MM.1S (cell line): ENCODE measurements around the gene WIPF2.
A peak's percentile ranks its signal among the peaks of the same experiment; 100 is the strongest.

Source experiments
- DNase-seq: peaks from one replicate; pipeline ENCODE4 v3.0.0-alpha.2; 2015
- H2AFZ ChIP-seq: fragments of 300-600 bp; sonication (generic); 2 replicates; pipeline ENCODE4 v1.6.0; 2016; ENCODE audit warnings: antibody characterized with exemption, low read length
- H3F3A ChIP-seq: fragments of 300-600 bp; sonication (generic); 2 replicates; pipeline ENCODE4 v1.6.1; 2016; ENCODE audit warnings: mild to moderate bottlenecking, antibody characterized with exemption, low read length, moderate library complexity, mixed read lengths; ENCODE audit not compliant: insufficient read depth
- H3K27ac ChIP-seq: fragments of 300-600 bp; sonication (generic); 2 replicates; pipeline ENCODE4 v1.5.1; 2016; ENCODE audit warnings: mild to moderate bottlenecking, low read length
- H3K27me3 ChIP-seq: fragments of 300-600 bp; sonication (generic); replicated peaks from 2 replicates; pipeline ENCODE4 v1.6.0; 2016; ENCODE audit warnings: low read length; ENCODE audit not compliant: insufficient read depth
- H3K36me3 ChIP-seq: fragments of 300-600 bp; sonication (generic); replicated peaks from 2 replicates; pipeline ENCODE4 v1.6.1; 2016; ENCODE audit warnings: mild to moderate bottlenecking, low read length, mixed read lengths; ENCODE audit not compliant: insufficient read depth
- H3K4me1 ChIP-seq: fragments of 300-600 bp; sonication (generic); 2 replicates; pipeline ENCODE4 v1.6.1; 2016; ENCODE audit warnings: low read length, mixed read lengths
- H3K4me2 ChIP-seq: fragments of 300-600 bp; sonication (generic); 2 replicates; pipeline ENCODE4 v1.6.0; 2016; ENCODE audit warnings: low read depth, low read length
- H3K4me3 ChIP-seq: fragments of 300-600 bp; sonication (generic); 2 replicates; pipeline ENCODE4 v1.5.1; 2016; ENCODE audit warnings: low read length, mixed read lengths
- H3K79me2 ChIP-seq: fragments of 300-600 bp; sonication (generic); 2 replicates; pipeline ENCODE4 v1.6.1; 2016; ENCODE audit warnings: mixed run types, low read length, mixed read lengths
- H3K9ac ChIP-seq: fragments of 300-600 bp; sonication (generic); 2 replicates; pipeline ENCODE4 v1.6.1; 2016; ENCODE audit warnings: low read length, mixed read lengths
- H3K9me2 ChIP-seq: fragments of 300-600 bp; sonication (generic); replicated peaks from 2 replicates; pipeline ENCODE4 v1.6.1; 2016; ENCODE audit warnings: mild to moderate bottlenecking, low read length, mixed read lengths; ENCODE audit not compliant: insufficient read depth
- H3K9me3 ChIP-seq: fragments of 300-600 bp; sonication (generic); replicated peaks from 2 replicates; pipeline ENCODE4 v1.6.1; 2016; ENCODE audit warnings: mild to moderate bottlenecking, low read length, mixed read lengths; ENCODE audit not compliant: insufficient read depth
- H4K20me1 ChIP-seq: fragments of 300-600 bp; sonication (generic); 2 replicates; pipeline ENCODE4 v1.6.1; 2016; ENCODE audit warnings: mild to moderate bottlenecking, low read length, moderate library complexity, mixed read lengths; ENCODE audit not compliant: insufficient read depth
- EZH2 ChIP-seq: fragments of 300-600 bp; sonication (generic); optimal IDR thresholded peaks from 2 replicates; pipeline ENCODE3; 2017; ENCODE audit warnings: low read depth, mild to moderate bottlenecking, antibody characterized with exemption, low read length, mixed read lengths
- EZH2phosphoT487 ChIP-seq: fragments of 300-600 bp; sonication (generic); IDR thresholded peaks from 2 replicates; pipeline ENCODE4 v1.6.1; 2018; ENCODE audit warnings: antibody characterized with exemption, low read length
- TF ChIP-seq, protein P1 (sequence below): fragments of 300-600 bp; sonication (generic); IDR thresholded peaks from 2 replicates; pipeline ENCODE4 v1.5.1; 2016; ENCODE audit warnings: antibody characterized with exemption, low read length, mixed read lengths

Gene WIPF2

DNA sequence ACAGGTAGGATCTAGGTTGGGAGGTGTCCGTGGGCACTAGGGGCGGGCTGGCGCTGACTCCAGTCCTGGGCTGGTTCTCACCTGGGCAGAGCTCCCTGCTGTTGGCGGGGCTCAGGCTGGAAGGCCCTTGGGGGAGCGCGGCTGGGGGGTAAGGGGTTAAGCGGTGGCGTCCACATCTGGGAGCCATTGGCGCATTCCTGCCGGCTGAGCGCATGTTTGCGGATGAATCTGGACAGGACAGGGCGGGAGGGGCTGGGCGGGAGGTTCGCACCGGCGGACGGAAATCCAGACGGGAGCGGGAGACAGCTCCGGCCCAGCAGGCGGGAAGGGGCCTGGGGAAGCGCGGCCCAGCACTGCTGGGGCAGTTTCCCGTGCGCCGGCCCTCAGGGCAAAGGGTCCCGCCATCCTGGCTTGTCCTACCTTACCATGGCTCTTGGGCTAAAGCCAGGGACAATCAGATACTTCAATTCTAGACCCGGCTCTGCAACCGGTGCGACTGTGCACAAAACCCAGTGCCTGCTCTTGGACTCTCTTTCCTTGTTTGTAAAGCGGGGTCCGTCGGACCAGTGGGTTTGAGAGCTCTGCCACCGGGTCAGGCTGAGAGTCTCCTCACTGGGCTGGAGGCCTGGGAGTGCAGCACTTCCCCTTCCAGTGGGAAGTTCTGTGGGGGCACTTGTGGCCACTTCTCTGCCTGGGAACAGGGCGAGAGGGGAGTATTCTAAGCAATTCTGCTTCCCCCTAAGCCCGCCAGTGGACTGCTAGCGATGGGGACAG, 97.7 kb downstream of the WIPF2 start:
- Histone ChIP-seq H3F3A (peaks cover 55% of the 10 kb centered on the region), H3K36me3 (no peaks in the 10 kb centered on the region), H2AFZ (no peak overlapping the region), H3K4me1 (peaks cover 53% of the 10 kb centered on the region), H3K79me2 (peaks cover 49% of the 10 kb centered on the region), H3K4me3 (0 out of 2 replicates have a peak overlapping the region, but pooled peaks have one; percentile 7), H3K4me2 (peak overlapping the region; percentile 95; the same call in 1 of the 2 replicates), H3K27me3 (no peaks in the 10 kb centered on the region), H3K9ac (no peak overlapping the region; the same call in 1 of the 2 replicates), H3K27ac (peak overlapping the region; percentile 11; the same call in 1 of the 2 replicates), H3K9me2 (no peaks in the 10 kb centered on the region), H3K9me3 (no peaks in the 10 kb centered on the region), H4K20me1 (no peaks in the 10 kb centered on the region)
- DNase-seq = no peak
- TF ChIP-seq EZH2phosphoT487 = no peak
- TF ChIP-seq, protein P1, sequence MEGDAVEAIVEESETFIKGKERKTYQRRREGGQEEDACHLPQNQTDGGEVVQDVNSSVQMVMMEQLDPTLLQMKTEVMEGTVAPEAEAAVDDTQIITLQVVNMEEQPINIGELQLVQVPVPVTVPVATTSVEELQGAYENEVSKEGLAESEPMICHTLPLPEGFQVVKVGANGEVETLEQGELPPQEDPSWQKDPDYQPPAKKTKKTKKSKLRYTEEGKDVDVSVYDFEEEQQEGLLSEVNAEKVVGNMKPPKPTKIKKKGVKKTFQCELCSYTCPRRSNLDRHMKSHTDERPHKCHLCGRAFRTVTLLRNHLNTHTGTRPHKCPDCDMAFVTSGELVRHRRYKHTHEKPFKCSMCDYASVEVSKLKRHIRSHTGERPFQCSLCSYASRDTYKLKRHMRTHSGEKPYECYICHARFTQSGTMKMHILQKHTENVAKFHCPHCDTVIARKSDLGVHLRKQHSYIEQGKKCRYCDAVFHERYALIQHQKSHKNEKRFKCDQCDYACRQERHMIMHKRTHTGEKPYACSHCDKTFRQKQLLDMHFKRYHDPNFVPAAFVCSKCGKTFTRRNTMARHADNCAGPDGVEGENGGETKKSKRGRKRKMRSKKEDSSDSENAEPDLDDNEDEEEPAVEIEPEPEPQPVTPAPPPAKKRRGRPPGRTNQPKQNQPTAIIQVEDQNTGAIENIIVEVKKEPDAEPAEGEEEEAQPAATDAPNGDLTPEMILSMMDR = no peak
- TF ChIP-seq EZH2 = no peak

DNA sequence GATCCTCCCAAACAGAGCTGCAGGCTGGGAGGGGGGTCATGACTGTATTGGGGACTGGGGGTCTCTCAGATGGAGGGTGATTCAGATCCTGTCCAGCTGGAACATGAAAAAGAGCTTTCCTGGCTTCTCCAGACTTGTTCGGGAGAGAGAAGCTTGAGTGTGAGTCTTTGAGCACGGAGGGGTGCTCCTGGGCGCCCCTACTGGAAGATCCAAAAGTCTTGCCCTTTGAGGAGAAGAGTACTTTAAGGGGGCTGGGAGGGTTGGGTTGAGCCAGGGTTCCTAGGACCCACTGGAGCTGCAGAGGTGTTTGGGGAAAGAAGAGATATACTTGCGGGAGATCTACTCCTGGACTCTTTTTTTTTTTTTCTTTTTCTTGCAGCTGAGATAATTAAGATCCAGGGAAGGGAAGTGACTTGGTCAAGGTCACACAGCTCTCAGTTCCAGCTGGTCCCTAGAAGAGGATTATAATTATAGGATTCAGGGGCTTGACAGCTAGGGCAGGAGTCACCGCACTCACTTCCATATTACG, 98.3 kb downstream of the WIPF2 start:
- no peak for TF ChIP-seq EZH2phosphoT487
- TF ChIP-seq, protein P1 = peak; percentile 61
- H3K79me2 ChIP-seq = peaks cover 54% of the 10 kb centered on the region
- H3K4me3 ChIP-seq = peak overlapping the region; percentile 97
- H3K9ac ChIP-seq = peak overlapping the region; percentile 71
- H3F3A ChIP-seq = peaks cover 55% of the 10 kb centered on the region
- no peaks in the 10 kb centered on the region for H3K36me3 ChIP-seq
- peaks cover 47% of the 10 kb centered on the region for H3K4me1 ChIP-seq
- H2AFZ ChIP-seq = peak overlapping the region; percentile 57; the same call in 1 of the 2 replicates
- no peaks in the 10 kb centered on the region for H3K9me3 ChIP-seq
- no peaks in the 10 kb centered on the region for H4K20me1 ChIP-seq
- peak overlapping the region; percentile 95 for H3K4me2 ChIP-seq
- H3K27me3 ChIP-seq = no peaks in the 10 kb centered on the region
- peak overlapping the region; percentile 62 for H3K27ac ChIP-seq
- DNase-seq = peak; percentile 63
- H3K9me2 ChIP-seq = no peaks in the 10 kb centered on the region

DNA sequence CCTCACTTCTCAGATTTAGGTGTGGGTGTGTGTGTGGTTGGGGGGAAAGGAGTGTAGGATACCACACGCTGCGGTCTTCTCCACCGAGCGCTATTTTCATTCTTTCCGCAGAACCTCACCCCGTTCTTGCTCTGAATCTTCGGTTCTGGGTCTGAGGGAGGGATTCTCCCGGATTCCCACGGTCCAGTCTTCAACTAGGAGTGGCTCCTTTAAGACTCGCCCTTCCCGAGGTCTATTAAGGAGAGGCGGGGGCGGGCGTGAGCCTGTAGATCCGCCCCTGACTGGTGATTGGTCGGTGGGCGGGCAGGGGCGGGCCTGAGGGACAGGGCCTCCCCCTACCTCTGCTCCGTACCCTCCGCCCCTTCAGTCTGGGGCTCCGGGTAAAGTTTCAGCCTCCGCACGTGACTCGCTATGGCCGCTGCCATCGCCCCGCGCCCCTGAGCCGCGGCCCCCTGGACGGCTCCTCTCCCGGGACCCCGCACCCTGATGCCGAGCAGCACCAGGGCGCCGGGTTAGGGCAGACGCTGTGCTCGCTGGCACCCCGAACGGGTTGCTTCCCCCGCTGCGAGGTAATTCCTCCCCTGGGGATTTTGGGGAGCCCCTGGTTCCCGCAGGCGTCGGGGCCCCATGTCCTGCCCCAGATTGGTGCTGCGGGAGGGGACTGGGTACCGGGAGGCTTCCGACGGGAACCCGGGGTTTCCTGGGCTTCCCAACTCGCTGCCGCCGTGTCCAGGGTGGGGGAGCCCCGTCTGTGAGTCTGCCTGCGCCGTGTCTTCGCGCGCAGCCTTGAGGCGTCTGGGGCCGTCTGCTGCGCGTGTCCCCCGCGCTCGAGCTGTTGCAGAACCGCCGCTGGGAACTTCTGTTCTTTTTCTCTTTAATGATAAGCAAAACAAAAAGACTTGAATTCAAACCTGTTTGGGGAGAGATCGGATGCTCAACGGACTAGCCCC, 99.1 kb downstream of the WIPF2 start:
- no peaks in the 10 kb centered on the region for H4K20me1 ChIP-seq
- peak overlapping the region; percentile 97 for H3K4me3 ChIP-seq
- no peaks in the 10 kb centered on the region for H3K36me3 ChIP-seq
- peaks cover 54% of the 10 kb centered on the region for H3F3A ChIP-seq
- peak overlapping the region; percentile 98 for H3K9ac ChIP-seq
- peak overlapping the region; percentile 57 for H2AFZ ChIP-seq
- peak overlapping the region; percentile 95 for H3K4me2 ChIP-seq
- H3K4me1 ChIP-seq = peaks cover 42% of the 10 kb centered on the region
- H3K27ac ChIP-seq = peak overlapping the region; percentile 98
- TF ChIP-seq EZH2 (no peak), EZH2phosphoT487 (no peak)
- TF ChIP-seq, protein P1 = no peak
- H3K9me3 ChIP-seq = no peaks in the 10 kb centered on the region
- peaks cover 61% of the 10 kb centered on the region for H3K79me2 ChIP-seq
- DNase-seq = peak; percentile 94
- H3K27me3 ChIP-seq = no peaks in the 10 kb centered on the region
- H3K9me2 ChIP-seq = no peaks in the 10 kb centered on the region
